Upper lobe of left lung (tissue), 6 donors: ENCODE data around the gene TASP1. TPM values are rescaled to one million over a fixed set of nuclear protein-coding genes. Genes with fewer than 3 reads are reported as not detected.

Experiments used
- ATAC-seq, 2 donors: fragments of 200-7000 bp; cut with Tn5 transposase; one replicate each; pipeline ENCODE4 v1.9.1; 2022; ENCODE audit warnings: mild to moderate bottlenecking in 2 of 2, moderate library complexity in 2 of 2; ENCODE audit not compliant: low FRiP score in 2 of 2
- DNase-seq, 2 donors: peaks; one replicate each; pipeline ENCODE4 v3.0.0-alpha.2; 2019 to 2020
- H3K27ac ChIP-seq, 4 donors: fragments of 200-600 bp; sonication (generic); one replicate each; pipeline ENCODE4 v1.5.1; 2016 to 2019
- H3K27me3 ChIP-seq, 4 donors: fragments of 200-600 bp; sonication (generic); one replicate each; pipeline ENCODE4 v1.5.1; 2017 to 2019
- H3K36me3 ChIP-seq, 4 donors: fragments of 200-600 bp; sonication (generic); one replicate each; pipeline ENCODE4 v1.5.1; 2016 to 2019
- H3K4me1 ChIP-seq, 4 donors: fragments of 200-600 bp; sonication (generic); one replicate each; pipeline ENCODE4 v1.5.1; 2018 to 2019
- H3K4me3 ChIP-seq, 4 donors: fragments of 200-600 bp; sonication (generic); one replicate each; pipeline ENCODE4 v1.5.1; 2017 to 2019; ENCODE audit warnings: mild to moderate bottlenecking in 2 of 4, moderate library complexity in 1 of 4
- H3K9me3 ChIP-seq, 4 donors: fragments of 200-600 bp; sonication (generic); one replicate each; pipeline ENCODE4 v1.5.1; 2018 to 2019
- EP300 ChIP-seq, 4 donors: sonication (generic); formaldehyde crosslinking; IDR thresholded peaks; one replicate each; pipeline ENCODE4 v1.5.1; 2017; ENCODE audit warnings: antibody characterized with exemption in 4 of 4, control low read depth in 2 of 4
- POLR2A ChIP-seq, 4 donors: fragments of 450-650 bp; IDR thresholded peaks; one replicate each; pipeline ENCODE4 v1.5.1; 2016 to 2017; ENCODE audit warnings: antibody characterized with exemption in 4 of 4, mild to moderate bottlenecking in 2 of 4
- POLR2AphosphoS5 ChIP-seq, 2 donors: sonication (generic); formaldehyde crosslinking; IDR thresholded peaks; one replicate each; pipeline ENCODE4 v1.5.1; 2017; ENCODE audit warnings: antibody characterized with exemption in 2 of 2
- WGBS, 2 donors: methylation state at CpG; one replicate each; pipeline ENCODE4 v1.1.5; 2017 to 2018; 5-methylcytosine and 5-hydroxymethylcytosine counted together
- total RNA-seq, 6 donors: library from RNA; depleted of rRNA in 4 of 6; stranded (reverse); fragments of >200 nt in 4 of 6; gene quantifications; one replicate each; pipeline versions ENCODE4 v1.1.0 to v1.2.1, GENCODE V29; 2016 to 2021
- TF ChIP-seq, protein P1 (sequence below), 6 experiments: fragments of 450-650 bp in 4 of 6; fragments of 200-600 bp in 2 of 6; sonication (generic) in 2 of 6; IDR thresholded peaks; one replicate each; pipeline ENCODE4 v1.5.1; 2016 to 2019; ENCODE audit warnings: antibody characterized with exemption in 6 of 6
- donor health status: DM: no; HTN: no; CAD: no; lungs with moderate emphysema.
- donor health status: DM: no; HTN: yes; CAD: no; lungs with severe emphysema.

The TASP1 gene
- total RNA-seq, 6 donors from 2014 or later = 12.4 to 21.1 (median 14.0) TPM

DNA sequence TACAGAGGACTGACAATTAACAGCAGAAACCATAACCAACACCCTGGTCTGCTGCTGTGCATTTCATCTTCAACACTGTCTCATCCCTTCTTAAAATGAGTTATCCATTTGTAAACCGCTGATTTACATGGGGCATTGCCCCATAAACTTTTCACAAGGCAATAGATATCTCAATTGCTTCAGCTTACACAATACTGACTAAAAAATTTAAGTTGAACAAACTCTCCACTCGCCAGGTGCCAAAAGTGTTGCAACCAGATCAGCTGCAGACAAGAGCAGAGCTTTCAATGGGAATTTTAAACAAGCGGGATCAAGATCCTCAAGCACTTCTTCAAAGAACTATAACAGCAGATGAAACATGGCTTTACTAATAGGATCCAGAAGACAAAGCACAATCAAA lies 183.0 kb downstream of the TASP1 start:
- H3K4me1 ChIP-seq = peaks cover 0 to 4% (median 0%) of the 10 kb centered on the region in 4 donors

DNA sequence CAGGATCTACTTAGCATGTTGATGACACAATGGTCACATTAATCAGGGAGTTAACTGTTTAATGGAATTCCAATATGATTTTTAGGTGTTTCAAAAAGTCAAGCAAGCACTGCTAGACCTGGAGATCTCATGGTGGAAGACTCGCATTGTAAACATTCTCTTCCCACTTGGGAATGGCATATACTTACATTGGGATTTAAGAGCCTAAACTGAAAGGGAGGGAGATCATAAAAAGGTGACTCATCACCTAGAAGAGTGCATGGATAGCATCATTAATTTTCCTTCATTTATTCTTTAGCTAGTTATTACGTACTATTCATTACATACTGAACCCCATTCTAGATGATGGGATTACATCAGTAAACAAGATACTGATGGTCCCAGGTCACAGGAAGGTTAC lies 185.4 kb downstream of the TASP1 start:
- H3K36me3 ChIP-seq = no peaks in the 10 kb centered on the region
- DNase-seq (no peak), ATAC-seq (no peak)
- H3K4me3 ChIP-seq = no peak overlapping the region
- WGBS, 2 donors = 96 to 98% methylated on average over 2 of the region's 2 CpGs
- H3K27me3 ChIP-seq = no peaks in the 10 kb centered on the region
- H3K4me1 ChIP-seq = peaks cover 0 to 4% (median 0%) of the 10 kb centered on the region in 4 donors
- TF ChIP-seq POLR2AphosphoS5 (IDR thresholded peaks at IDR 0.05) = no peak
- no peak overlapping the region for H3K27ac ChIP-seq
- H3K9me3 ChIP-seq = no peaks in the 10 kb centered on the region

More for the DNA sequence above, 183.0 kb downstream of the TASP1 start:
- WGBS, 2 donors = 72 to 73% methylated on average over 3 of the region's 3 CpGs
- Histone ChIP-seq H3K36me3 (no peaks in the 10 kb centered on the region), H3K9me3 (no peaks in the 10 kb centered on the region), H3K27me3 (no peaks in the 10 kb centered on the region), H3K27ac (no peak overlapping the region), H3K4me3 (no peak overlapping the region)
- DNase-seq (peak in 1 of 2 donors; percentile 47), ATAC-seq (no peak)
- TF ChIP-seq EP300 (IDR thresholded peaks at IDR 0.05) (no peak), POLR2AphosphoS5 (IDR thresholded peaks at IDR 0.05) (no peak), POLR2A (IDR thresholded peaks at IDR 0.05) (no peak)
- TF ChIP-seq, protein P1, sequence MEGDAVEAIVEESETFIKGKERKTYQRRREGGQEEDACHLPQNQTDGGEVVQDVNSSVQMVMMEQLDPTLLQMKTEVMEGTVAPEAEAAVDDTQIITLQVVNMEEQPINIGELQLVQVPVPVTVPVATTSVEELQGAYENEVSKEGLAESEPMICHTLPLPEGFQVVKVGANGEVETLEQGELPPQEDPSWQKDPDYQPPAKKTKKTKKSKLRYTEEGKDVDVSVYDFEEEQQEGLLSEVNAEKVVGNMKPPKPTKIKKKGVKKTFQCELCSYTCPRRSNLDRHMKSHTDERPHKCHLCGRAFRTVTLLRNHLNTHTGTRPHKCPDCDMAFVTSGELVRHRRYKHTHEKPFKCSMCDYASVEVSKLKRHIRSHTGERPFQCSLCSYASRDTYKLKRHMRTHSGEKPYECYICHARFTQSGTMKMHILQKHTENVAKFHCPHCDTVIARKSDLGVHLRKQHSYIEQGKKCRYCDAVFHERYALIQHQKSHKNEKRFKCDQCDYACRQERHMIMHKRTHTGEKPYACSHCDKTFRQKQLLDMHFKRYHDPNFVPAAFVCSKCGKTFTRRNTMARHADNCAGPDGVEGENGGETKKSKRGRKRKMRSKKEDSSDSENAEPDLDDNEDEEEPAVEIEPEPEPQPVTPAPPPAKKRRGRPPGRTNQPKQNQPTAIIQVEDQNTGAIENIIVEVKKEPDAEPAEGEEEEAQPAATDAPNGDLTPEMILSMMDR (IDR thresholded peaks at IDR 0.05) = no peak

DNA sequence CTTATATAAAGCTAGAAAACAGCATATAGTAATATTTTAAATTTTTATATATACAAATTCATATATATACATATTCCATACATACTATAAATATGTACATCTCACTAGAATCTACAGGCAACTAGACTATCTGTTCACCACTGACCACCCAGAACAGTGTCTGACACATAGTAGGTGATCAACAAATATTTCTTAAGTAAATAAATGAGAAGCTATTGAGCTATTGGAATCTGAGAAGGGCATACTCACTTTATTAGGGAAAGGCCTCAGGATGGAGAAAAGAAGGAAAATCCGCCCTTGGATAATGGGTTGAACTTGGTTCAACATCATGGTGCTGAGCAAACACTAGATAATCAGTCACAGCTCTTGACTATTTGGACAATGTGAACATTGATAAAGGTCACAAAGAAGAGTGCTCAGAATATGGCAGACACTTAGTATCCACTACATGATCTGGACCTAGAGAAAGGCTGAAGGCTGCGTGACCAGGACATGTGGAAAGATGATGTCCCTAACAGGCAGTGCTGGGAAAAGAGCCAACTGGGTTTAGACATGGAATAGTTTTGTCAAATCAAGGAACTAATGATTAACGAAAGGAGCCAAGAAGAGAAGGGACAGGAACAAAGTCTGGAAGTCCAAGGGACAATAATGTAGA lies 186.1 kb downstream of the TASP1 start:
- no peaks in the 10 kb centered on the region for H3K27me3 ChIP-seq
- TF ChIP-seq POLR2A (IDR thresholded peaks at IDR 0.05) = no peak
- TF ChIP-seq, protein P1 (IDR thresholded peaks at IDR 0.05) = no peak
- no peak for TF ChIP-seq POLR2AphosphoS5 (IDR thresholded peaks at IDR 0.05)
- no peak for ATAC-seq
- DNase-seq = no peak
- WGBS, 2 donors = 91 to 95% methylated on average over 3 of the region's 3 CpGs
- H3K9me3 ChIP-seq = no peaks in the 10 kb centered on the region
- no peaks in the 10 kb centered on the region for H3K36me3 ChIP-seq
- H3K4me3 ChIP-seq = no peak overlapping the region
- H3K4me1 ChIP-seq = peaks cover 0 to 4% (median 0%) of the 10 kb centered on the region in 4 donors
- H3K27ac ChIP-seq = no peak overlapping the region

DNA sequence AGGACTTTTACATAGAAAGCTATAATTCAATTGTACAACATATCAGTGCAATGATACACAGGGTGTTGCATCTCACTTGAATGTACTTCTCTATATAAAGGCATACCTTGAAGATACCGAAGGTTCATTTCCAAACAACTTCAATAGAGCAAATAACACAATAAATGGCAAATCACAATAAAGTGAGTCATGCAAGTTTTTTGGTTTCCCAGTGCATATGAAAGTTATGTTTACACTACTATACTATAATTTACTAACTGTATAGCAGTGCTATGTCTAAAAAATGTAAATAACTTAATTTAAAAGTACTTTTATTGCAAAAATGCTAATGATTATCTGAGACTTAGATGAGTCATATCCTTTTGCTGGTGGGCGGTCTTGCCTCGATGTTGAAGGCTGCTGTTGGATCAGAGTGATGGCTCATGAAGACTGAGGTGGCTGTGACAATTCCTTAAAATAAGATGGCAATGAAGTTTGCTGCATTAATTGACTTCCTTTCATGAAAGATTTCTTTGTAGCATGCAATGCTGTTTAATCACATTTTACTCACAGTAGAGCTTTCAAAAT lies 188.8 kb downstream of the TASP1 start:
- TF ChIP-seq, protein P1 (IDR thresholded peaks at IDR 0.05) = no peak
- TF ChIP-seq EP300 (IDR thresholded peaks at IDR 0.05) = no peak
- TF ChIP-seq POLR2AphosphoS5 (IDR thresholded peaks at IDR 0.05) = no peak
- TF ChIP-seq POLR2A (IDR thresholded peaks at IDR 0.05) = no peak
- WGBS, 2 donors = 86% methylated on average over 3 of the region's 3 CpGs
- no peak for DNase-seq

DNA sequence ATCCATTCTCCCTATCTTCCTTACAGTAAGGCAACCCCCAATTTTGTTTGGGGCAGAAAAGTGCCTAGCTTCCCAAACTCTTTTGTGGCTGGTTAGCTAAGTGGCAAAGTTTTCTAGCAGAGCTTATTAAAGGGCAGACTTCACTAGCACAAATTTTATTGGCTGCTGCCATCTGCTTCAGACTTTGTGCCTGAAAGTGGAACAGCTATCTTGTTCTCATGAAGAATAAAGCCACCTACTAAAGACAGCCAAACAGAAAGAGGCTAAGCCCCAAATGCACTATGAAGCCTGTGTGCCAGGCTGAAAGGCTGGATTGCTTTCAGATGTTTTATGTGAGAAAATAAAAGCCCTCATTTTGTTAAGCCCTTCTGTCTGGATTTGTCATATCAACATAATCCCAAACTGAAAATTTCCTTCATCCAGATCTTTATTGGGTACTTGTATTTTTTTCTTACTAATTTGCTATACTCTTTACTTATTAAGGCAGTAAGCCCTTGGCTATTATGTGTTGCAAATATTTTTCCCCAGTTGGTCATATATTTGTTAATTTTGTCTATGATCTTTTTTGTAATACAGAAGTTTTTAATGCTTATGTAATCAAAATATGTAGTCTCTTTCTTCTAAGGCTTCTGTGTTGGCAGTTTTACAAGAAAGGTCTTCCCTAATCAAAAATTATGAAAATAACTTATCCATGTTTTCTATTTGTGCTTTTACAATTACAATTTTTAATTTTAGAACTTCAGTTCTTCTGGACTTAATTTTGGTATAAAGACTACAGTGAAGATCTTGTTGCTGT lies 191.1 kb downstream of the TASP1 start:
- no peaks in the 10 kb centered on the region for H3K9me3 ChIP-seq
- H3K27me3 ChIP-seq = no peaks in the 10 kb centered on the region
- H3K27ac ChIP-seq = no peak overlapping the region
- H3K4me3 ChIP-seq = no peak overlapping the region
- ATAC-seq (no peak), DNase-seq (no peak)
- no peaks in the 10 kb centered on the region for H3K36me3 ChIP-seq
- TF ChIP-seq POLR2AphosphoS5 (IDR thresholded peaks at IDR 0.05) (no peak), POLR2A (IDR thresholded peaks at IDR 0.05) (no peak), EP300 (IDR thresholded peaks at IDR 0.05) (no peak)
- TF ChIP-seq, protein P1 (IDR thresholded peaks at IDR 0.05) = no peak
- no peaks in the 10 kb centered on the region for H3K4me1 ChIP-seq

More for the DNA sequence above, 188.8 kb downstream of the TASP1 start:
- Histone ChIP-seq H3K4me3 (no peak overlapping the region), H3K27me3 (no peaks in the 10 kb centered on the region), H3K9me3 (no peaks in the 10 kb centered on the region), H3K4me1 (no peaks in the 10 kb centered on the region), H3K36me3 (no peaks in the 10 kb centered on the region), H3K27ac (no peak overlapping the region)
- no peak for ATAC-seq
